Pulmonary artery endothelial cell (primary cell): ENCODE measurements around the gene THAP8. TPM values are rescaled to one million over a fixed set of nuclear protein-coding genes. Genes with fewer than 3 reads are reported as not detected.
A peak's percentile ranks its signal among the peaks of the same experiment; 100 is the strongest.
"Not testable (repeated sequence)": the region's sequence is repeated elsewhere in the genome, so short reads cannot be mapped to it uniquely, and the experiment has no call there.

Source experiments
- DNase-seq: peaks from one replicate; pipeline ENCODE4 v3.0.0-alpha.2; 2011; ENCODE audit warnings: low read depth, low spot score
- total RNA-seq: library from RNA; depleted of rRNA; stranded (reverse); fragments of >200 nt; gene quantifications from 2 replicates; pipeline ENCODE4 v1.2.3, GENCODE V29; 2014

Gene THAP8
- total RNA-seq, 1 donor from 2014 or later = 0.92 TPM

- not testable (repeated sequence) for DNase-seq
Measured at GRCh38 chr19:36068810-36069499, 14.9 kb upstream of the THAP8 start.

DNA sequence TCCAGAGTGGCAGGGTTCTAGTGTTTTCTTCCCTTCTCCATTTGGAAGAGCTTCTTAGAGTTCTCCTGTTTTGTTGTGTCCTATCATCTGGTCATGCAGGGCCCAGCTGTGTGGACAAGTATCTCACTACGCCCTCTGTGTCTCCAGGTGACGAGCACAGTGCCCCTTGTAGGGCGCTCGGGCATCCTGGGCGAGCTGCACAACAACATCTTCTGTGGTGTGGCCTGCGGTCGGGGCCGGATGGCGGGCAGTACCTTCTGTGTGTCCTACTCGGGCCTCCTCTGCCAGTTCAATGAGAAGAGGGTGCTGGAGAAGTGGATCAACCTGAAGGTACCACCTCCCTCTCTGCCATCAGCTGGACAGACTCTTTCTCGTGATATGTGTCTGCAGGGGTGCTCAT, 13.6 kb upstream of the THAP8 start:
- no peak for DNase-seq

- no peak for DNase-seq
Measured at GRCh38 chr19:36064826-36065225, 10.7 kb upstream of the THAP8 start.

DNA sequence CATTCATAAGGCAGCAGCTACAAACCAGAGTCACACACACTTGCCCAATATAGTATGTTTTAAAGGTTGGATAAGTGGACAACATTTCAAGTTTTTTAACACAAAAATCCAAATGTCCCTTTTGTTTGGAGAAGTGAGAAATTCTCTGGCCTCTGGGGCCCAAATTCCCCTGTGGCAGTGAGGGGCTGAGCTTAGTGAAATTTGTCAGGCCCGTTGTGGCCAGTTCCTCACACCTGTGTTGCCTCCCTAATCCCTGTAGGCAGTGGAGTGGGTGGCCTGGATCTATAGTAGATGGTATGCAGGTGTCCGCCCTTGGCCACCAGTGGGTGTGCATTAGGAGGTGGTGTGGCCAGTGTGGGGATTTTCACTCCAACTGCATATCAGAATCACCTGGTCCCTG, 7.3 kb upstream of the THAP8 start:
- DNase-seq = no peak

GRCh38 chr19:36060430-36060829, 6.3 kb upstream of the THAP8 start:
- DNase-seq = peak; percentile 36

DNA sequence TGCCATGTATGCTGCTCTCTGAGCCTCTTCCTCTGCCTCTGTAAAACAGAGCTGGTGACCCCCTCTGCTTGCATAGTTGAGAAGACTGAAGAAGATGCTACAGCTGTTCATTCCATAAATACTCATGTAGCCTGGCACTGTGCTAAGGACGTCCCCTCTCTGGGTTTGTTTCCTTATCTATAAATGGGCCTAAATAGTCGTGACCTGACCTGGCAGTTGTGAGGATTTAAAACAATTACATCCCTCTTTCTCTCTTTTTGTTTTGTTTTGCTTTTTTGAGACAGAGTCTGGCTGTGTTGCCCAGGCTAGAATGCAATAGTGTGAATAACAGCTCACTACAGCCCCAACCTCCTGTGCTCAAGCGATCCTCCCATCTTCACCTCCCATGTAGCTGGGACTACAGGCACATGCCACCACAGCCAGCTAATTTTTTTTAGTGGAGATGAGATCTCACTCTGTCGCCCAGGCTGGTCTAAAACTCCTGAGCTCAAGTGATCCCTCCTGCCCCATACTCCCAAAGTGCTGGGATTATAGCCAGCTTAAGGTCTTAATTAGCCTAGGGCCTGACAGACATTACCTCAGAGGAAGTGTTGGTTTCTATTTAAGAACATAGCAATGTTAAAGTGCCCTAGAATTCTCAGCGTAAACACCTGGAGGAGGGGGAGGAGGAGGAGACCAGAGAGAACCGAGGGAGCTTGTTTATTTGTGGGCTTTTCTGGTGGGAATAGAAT, 5.3 kb upstream of the THAP8 start:
- DNase-seq = no peak

- no peak for DNase-seq
Measured at GRCh38 chr19:36058481-36059179, 4.5 kb upstream of the THAP8 start.

DNA sequence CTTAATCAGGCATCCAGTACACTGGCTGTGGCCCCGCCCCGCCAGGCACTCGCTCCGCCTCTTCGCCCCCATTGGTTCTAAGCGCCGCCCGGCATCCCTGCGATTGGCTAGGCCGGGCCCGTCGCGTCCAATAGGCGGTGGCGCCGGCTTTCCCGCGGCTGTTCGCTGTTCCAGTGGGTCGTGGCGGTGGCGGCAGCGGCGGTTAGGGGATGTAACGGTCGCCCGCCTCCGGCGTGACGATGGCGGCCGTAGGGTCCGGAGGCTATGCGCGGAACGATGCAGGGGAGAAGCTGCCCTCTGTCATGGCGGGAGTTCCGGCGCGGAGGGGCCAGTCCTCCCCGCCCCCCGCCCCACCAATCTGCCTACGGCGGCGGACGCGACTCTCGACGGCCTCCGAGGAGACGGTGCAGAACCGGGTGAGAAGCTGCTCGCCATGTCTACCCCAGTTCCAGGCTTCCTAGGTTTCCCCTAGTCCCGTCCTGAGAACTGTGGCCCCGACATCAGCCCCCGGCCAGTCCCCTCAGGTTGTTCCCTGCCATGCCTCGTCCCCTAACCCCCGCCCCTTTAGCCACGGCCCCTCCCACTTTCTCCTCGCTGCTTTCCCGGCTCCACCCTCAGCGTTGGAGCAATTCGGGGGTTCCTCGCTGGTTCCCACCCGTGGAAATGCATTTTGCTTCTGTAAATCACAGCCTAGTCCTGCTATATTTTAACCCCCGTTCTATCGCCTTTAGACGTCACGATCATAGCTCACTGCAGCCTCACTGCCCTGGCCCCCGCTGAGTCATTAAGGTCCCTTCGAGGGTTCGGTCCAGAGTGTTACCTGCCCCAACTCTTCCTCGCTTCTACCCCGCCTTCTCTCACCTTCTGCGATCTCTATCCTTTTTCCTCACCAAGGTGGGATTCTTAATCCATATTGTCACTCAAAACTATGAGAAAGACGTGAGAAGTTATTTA, 925 bp upstream of the THAP8 start, which contains the start of gene WDR62:
WDR62 (plus strand) TSS at position 165 of the 954 bp plus-strand sequence; CDS start at position 240, 75 bp downstream.
- peak; percentile 66 for DNase-seq

- DNase-seq = no peak
Measured at GRCh38 chr19:36051637-36052036, 2.4 kb downstream of the THAP8 start.

- no peak for DNase-seq
Measured at GRCh38 chr19:36051236-36051635, 2.8 kb downstream of the THAP8 start.

- no peak for DNase-seq
Measured at GRCh38 chr19:36049080-36049698, 4.9 kb downstream of the THAP8 start.

GRCh38 chr19:36047835-36048234, 6.2 kb downstream of the THAP8 start:
- DNase-seq = no peak

DNA sequence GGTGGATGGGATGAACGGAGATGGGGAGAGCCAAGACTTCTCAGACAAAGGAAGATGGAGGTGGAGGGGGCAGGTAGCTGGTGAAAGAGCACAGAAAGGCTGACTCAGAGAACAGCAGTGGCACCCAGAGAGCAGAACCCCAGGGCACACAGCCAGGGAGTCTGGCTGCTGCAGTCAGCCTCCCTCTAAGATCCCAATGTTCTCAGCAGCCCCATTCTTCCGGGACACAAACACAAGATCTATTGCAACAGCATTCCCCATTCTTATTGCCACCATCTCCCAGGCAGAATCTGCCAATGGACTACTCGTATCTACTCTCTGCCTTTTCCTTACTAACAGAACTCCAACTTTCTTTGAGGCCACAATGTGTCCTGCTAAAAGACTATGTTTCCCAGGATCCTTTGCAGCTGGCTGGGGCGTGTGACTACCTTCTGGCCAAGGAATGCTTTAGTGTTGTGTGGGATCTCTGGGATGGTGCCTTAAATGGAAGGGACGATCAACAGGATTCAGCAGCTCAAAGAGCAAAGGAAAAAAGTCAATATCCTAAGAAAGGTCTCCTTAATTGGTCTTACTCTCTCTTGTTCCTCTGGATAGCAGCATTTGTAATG, 7.5 kb downstream of the THAP8 start:
- DNase-seq = no peak

- DNase-seq = no peak
Measured at GRCh38 chr19:36043952-36044351, 10.1 kb downstream of the THAP8 start.

DNA sequence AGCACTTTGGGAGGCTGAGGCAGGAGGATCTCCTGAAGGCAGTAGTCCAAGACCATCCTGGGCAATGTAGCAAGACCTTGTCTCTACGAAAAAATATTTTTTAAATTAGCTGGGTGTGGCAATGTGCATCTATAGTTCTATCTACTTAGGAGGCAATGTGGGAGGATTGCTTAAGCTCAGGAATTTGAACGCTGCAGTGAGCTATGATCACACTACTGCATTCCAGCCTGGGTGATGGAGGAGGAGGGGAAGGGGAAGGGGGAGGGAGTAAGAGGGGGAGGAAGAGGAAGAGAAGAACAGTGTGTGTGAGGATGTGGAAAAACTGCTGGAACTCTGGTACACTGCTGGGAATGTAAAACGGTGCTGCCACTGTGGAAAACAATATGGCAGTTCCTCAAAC, 12.3 kb downstream of the THAP8 start:
- no peak for DNase-seq

GRCh38 chr19:36041092-36041491, 13.0 kb downstream of the THAP8 start:
- not testable (repeated sequence) for DNase-seq

- no peak for DNase-seq
Measured at GRCh38 chr19:36040495-36040894, 13.6 kb downstream of the THAP8 start.

DNA sequence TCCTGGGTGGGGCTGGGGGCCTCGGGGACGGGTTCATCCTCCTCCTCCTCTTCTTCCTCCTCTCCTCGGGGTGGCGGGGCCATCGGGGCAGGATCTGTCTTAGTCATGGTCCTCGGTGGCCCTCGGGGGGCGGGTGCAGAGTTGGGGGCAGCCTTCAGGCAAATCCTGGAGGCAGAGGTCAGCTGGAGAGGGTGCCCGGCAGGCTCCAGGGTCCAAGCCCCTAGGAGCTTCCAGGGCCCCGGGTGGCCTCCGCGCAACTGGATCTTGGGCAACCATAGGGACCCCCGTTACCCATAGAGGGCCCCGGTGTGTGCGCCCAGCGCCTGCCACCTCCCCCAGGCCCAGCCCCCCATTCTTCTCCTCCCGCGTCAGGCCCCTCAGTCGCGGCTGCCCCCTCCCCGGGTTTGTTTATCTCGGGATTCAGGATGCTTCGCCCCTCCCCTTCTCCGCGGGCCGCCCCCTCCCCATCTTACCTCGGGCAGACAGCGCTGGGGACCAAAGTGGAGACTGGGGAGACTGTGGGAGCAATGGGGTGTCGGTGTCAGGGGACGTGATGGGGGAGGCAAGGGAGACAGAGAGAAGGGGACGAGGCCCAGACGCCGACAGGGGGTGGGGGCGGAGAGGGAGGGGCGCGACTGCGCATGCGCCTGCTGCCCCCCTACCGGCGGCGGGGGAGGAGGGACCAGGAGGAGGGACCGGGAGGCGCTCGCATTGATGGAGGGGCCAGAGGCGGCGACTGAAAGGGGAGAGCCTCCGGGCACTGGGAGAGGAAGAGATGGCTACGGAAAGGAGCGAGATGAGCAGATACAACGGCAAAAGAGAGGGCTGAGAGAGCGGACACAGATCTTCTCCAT, 21.6 kb downstream of the THAP8 start, which contains the start of gene CLIP3:
CLIP3 (minus strand) TSS at position 623 of the 854 bp plus-strand sequence; CDS start at position 107, 516 bp downstream.
- DNase-seq = no peak

- DNase-seq = no peak
Measured at GRCh38 chr19:36031308-36031707, 22.8 kb downstream of the THAP8 start.
